ENCODE data around the gene MAP1LC3B2. TPM values are rescaled to one million over a fixed set of nuclear protein-coding genes. Genes with fewer than 3 reads are reported as not detected.

MAP1LC3B2 gene
- total RNA-seq (2021; ENCODE audit: unreplicated experiment) (1.9 TPM), Bru-seq, nascent RNA (percentile 13 among the genes with signal in this experiment), BruChase-seq, experiment 1, labeled RNA remaining after a 2-hour chase (percentile 23 among the genes with signal in this experiment), BruChase-seq, experiment 2, labeled RNA remaining after a 6-hour chase (percentile 26 among the genes with signal in this experiment)
- polyA plus RNA-seq (2012; ENCODE audit: insufficient read length) = 9.4 TPM
- long read RNA-seq, partial matches to known transcripts = 0 of 1 reads
- long read RNA-seq, other reads (novel, unspliced or antisense) = 1 of 1 reads

- Histone ChIP-seq H3K4me1 (ENCODE audit: control insufficient read depth, insufficient read depth, low read length) (peaks cover 9% of the 10 kb centered on the region; the same call in 1 of the 2 replicates), H3K27ac (ENCODE audit: low read length) (peak within 1 kb of the TSS; percentile 68), H3K36me3 (ENCODE audit: control insufficient read depth, insufficient read depth, low read length) (no peaks in the 10 kb centered on the region), H3K4me3 (ENCODE audit: low read depth in 2 of 2, low read length in 2 of 2) (no peak within 1 kb of the TSS), H3K27me3 (ENCODE audit: control insufficient read depth, insufficient read depth, low read length) (no peaks in the 10 kb centered on the region), H3K9me3 (ENCODE audit: control insufficient read depth, insufficient read depth, low read depth, low read length) (no peaks in the 10 kb centered on the region)
- intact Hi-C loops (cut with micrococcal nuclease; ENCODE audit: unreplicated experiment) = no loop called here
- ATAC-seq (peak; percentile 52), DNase-seq (ENCODE audit: low read depth, low spot score) (no peak)
- POLR2A ChIA-PET = interaction anchor here (0.6 to 0.7 kb wide), 2 partner anchors 102 to 221 kb away, joined by 5 to 6 read pairs; no protein-coding TSS in a partner anchor
- no TSS peak for BruUV-seq (replicated peaks)
- CTCF ChIA-PET = no interaction called here
- TF ChIP-seq POLR2AphosphoS5 (IDR thresholded peaks at IDR 0.05; ENCODE audit: low read depth, low read length) (no peak), TCF7L2 (IDR thresholded peaks at IDR 0.05; ENCODE audit: low read depth, low read length) (no peak), REST (IDR thresholded peaks at IDR 0.05; ENCODE audit: insufficient read depth in 1 of 2, low read depth in 2 of 2, low read length in 1 of 2) (no peak), CTCF (IDR thresholded peaks at IDR 0.05) (no peak), SIN3A (IDR thresholded peaks at IDR 0.05; ENCODE audit: borderline replicate concordance, insufficient read depth, low read depth, low read length) (no peak)
- in situ Hi-C loops (cut with HindIII; ENCODE audit: low pct_unique_long_range_greater_than_20kb, low sequenced_read_pairs) = no loop called here
Measured at GRCh38 chr12:116559162-116559935, at the start of gene MAP1LC3B2. Gene MAP1LC3B2 (plus strand): TSS chr12:116559381. CDS start chr12:116575943, 16,562 bp downstream.

GRCh38 chr12:116513944-116514343 is 45.2 kb upstream of the MAP1LC3B2 start:
- no peak for TF ChIP-seq REST (IDR thresholded peaks at IDR 0.05; ENCODE audit: insufficient read depth in 1 of 2, low read depth in 2 of 2, low read length in 1 of 2)
- no peak for TF ChIP-seq POLR2AphosphoS5 (IDR thresholded peaks at IDR 0.05; ENCODE audit: low read depth, low read length)
- TF ChIP-seq CTCF (IDR thresholded peaks at IDR 0.05) = no peak
- no peak for TF ChIP-seq TCF7L2 (IDR thresholded peaks at IDR 0.05; ENCODE audit: low read depth, low read length)
- no peak for TF ChIP-seq SIN3A (IDR thresholded peaks at IDR 0.05; ENCODE audit: borderline replicate concordance, insufficient read depth, low read depth, low read length)
- DNase-seq (ENCODE audit: low read depth, low spot score) (no peak), ATAC-seq (no peak)
- Histone ChIP-seq H3K4me3 (ENCODE audit: low read depth in 2 of 2, low read length in 2 of 2) (no peak overlapping the region), H3K27ac (ENCODE audit: low read length) (peak overlapping the region; percentile 60; the same call in 1 of the 2 replicates), H3K27me3 (ENCODE audit: control insufficient read depth, insufficient read depth, low read length) (no peaks in the 10 kb centered on the region), H3K4me1 (ENCODE audit: control insufficient read depth, insufficient read depth, low read length) (peaks cover 28% of the 10 kb centered on the region), H3K36me3 (ENCODE audit: control insufficient read depth, insufficient read depth, low read length) (no peaks in the 10 kb centered on the region), H3K9me3 (ENCODE audit: control insufficient read depth, insufficient read depth, low read depth, low read length) (no peaks in the 10 kb centered on the region)
- POLR2A ChIA-PET = no interaction called here
- intact Hi-C loops (cut with micrococcal nuclease; ENCODE audit: unreplicated experiment) = no loop called here
- CTCF ChIA-PET = no interaction called here
- no TSS peak for BruUV-seq (replicated peaks)
- in situ Hi-C loops (cut with HindIII; ENCODE audit: low pct_unique_long_range_greater_than_20kb, low sequenced_read_pairs) = no loop called here
